NCI-H748 (cell line): ENCODE data around the gene NOMO2.
"Not testable (repeated sequence)": the region's sequence is repeated elsewhere in the genome, so short reads cannot be mapped to it uniquely, and the experiment has no call there.

Source experiments
- DNase-seq: peaks from one replicate; lab custom pipeline; 2025; ENCODE audit not compliant: unreplicated experiment; lab: John Stamatoyannopoulos, UW

Gene NOMO2

DNA sequence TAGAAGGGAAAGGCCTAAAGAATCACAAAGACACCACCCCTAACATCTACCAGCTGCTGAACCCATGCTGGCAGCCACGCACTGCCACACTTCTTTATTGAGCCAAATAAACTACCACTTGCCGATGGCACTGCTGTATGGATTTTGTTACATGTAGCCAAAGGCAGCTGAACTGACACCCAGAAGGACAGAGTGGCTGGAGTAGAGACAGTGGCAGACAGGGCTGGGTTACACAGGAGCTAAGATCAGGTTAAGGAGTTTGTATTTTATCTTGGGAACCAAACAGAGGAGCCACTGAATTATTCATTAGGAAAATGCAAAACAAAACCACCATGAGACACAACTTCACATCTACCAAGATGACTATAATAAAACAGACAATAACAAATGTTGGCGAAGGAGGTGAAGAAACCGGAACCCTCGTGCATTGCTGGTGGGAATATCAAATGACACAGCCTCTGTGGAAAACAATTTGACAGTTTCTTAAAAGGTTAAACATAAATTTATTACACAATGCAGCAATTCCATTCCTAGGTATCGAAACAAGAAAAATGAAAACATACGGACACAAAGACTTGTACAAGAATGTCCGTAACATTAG, 35.9 kb downstream of the NOMO2 start:
- not testable (repeated sequence) for DNase-seq

DNA sequence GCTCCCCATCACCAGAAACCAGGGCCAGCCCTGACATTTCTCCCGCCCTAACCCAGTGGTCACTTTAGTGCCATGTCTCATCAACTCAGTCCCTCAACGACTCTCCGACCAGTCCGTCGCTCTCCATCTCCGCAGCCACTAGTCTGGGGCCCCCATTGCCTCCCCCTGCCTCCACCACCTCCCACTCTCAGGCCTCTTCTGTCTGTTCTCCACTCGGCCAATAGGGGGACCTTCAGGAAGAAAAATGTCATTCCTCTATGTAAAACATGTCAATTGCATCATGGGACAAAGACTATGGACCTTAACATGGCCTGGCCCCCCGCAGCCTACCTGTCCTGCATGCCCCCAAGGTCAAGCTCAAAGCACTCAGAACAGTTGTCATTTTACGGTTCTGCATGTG, 39.3 kb downstream of the NOMO2 start:
- not testable (repeated sequence) for DNase-seq

DNA sequence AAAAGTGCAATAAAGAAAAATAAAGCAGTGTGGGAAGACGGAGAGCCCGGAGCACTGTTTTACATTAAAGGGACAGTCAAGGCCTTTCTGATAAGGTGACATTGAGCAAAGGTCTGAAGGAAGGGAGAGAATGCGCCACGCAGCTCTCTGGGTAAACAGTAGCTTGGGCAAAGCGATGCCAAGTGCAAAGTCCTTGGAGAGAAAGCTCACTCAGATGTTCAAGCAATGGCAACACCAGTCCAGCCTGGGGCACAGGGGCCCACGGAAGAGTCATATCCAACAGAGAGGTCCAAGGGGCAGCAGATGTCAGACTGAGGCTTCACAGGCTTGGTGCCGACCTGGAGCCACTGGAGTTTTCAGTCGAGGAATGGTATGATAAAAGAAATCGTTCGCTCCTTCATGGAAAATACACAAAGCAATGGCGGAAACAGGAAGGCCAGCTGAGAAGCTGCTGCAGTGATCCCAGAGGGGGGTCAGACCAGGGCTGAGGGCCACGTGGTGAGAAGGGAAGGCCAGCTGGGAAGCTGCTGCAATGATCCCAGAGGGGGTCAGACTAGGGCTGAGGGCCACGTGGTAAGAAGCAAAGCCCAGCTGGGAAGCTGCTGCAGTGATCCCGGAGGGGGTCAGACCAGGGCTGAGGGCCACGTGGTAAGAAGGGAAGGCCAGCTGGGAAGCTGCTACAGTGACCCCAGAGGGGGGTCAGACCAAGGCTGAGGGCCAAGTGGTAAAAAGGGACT, 40.3 kb downstream of the NOMO2 start:
- not testable (repeated sequence) for DNase-seq

DNA sequence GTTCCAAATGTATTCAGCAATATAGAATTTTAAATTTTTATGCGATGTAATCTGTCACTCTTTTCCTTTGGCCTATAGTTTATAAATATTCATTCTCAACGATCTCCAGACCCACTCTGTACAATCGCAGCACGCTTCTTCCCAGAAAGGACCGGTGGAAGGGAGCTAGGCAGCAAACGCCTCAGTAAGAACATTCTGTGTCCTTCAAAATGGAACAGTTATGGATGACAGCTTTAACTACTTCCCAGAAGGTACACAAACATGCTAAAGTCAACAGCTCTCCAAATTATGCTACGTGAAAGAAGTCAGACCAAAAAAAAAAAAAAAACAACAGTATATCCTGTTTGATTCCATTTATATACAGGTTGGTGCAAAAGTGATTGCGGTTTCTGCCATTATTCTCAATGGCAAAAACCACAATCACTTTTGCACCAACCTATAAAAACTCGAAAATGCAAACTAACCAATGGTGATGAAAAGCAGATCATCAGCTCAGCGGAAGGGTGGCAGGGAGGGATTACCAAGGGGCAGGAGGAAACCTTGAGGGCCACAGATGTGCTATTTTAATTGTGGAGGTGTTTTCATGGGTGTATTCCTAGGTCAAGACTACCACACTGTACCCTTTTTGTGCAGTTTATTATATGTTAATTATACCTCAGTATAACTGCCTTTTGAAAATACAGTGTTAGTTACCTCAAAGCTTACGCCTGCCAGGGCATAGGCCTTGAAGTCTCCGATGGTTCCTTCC, 43.2 kb downstream of the NOMO2 start:
- DNase-seq: not testable (repeated sequence)

DNA sequence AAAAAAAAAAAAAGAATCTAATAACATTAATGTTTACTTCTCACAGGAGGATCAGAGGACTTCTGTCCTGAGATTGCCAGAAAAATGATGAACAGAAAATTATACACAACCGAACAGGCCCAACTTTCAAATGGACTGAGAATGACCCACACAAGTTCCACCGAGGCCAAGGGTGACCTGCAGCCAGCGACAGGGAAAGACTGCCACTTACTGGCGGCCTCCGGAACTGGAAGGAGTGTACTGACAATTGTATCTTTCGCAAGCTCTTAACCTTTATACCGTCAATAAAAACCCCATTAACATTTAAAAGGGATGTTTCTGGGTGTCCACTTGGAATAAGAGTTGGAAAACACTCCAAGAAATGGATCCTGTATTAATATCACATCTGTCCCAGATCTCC, 63.5 kb downstream of the NOMO2 start:
- DNase-seq: not testable (repeated sequence)

DNA sequence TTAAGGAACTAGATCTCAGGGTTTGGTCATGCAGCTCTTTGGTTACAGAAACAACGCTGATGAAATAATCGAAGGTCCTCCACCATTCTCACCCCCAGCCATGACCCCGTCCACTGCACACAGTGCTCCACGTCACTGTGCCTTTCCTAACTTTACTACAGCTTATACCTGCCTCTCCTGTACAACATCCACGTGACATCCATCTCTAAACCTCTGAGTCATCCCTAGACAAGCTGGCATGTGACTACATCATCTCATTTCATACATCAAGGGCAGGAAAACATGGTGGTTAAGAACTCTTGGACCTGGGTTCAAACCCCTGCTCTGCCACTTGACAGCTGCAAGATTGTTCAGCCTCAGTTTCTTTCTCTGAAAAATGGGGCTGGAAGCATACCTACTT, 64.9 kb downstream of the NOMO2 start:
- DNase-seq: not testable (repeated sequence)

DNA sequence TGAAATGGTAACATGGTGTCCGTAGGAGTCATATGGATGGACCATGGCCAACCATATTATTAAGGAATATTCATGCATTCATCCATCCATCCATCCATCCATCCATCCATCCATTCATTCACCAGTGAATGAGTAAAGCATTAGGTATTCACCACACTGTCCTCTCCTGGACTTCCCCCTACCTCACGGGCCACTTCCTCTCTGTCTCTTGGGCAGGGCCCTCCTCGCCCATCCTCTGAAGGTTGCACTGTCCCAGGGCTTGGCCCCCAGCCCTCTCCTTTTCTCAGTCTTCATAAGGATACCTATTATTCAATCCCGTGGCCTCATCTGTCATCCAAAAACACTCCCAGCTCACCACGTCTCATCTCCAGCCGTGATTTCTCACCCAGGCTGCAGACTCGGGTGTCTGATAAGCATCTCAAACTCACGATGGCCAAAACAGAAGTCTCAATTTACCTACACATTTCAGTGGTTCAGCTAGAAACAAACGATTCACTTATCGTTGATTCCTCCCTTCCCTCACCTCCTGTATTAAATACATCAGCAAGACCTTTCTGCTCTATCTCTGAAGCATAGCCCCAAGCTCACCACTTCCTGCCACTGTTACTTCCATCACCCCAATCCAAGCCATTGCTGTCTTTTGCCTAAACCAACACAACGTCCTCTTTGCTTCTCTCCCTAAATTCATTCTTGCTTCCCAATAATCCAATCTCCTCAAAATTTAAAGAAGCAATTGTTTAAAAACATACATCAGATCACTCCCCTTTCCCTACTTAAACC, 69.6 kb downstream of the NOMO2 start:
- not testable (repeated sequence) for DNase-seq

DNA sequence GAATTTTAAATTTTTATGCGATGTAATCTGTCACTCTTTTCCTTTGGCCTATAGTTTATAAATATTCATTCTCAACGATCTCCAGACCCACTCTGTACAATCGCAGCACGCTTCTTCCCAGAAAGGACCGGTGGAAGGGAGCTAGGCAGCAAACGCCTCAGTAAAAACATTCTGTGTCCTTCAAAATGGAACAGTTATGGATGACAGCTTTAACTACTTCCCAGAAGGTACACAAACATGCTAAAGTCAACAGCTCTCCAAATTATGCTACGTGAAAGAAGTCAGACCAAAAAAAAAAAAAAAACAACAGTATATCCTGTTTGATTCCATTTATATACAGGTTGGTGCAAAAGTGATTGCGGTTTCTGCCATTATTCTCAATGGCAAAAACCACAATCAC, 125.9 kb downstream of the NOMO2 start:
- not testable (repeated sequence) for DNase-seq

DNA sequence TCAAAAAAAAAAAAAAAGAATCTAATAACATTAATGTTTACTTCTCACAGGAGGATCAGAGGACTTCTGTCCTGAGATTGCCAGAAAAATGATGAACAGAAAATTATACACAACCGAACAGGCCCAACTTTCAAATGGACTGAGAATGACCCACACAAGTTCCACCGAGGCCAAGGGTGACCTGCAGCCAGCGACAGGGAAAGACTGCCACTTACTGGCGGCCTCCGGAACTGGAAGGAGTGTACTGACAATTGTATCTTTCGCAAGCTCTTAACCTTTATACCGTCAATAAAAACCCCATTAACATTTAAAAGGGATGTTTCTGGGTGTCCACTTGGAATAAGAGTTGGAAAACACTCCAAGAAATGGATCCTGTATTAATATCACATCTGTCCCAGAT, 146.1 kb downstream of the NOMO2 start:
- DNase-seq: not testable (repeated sequence)

DNA sequence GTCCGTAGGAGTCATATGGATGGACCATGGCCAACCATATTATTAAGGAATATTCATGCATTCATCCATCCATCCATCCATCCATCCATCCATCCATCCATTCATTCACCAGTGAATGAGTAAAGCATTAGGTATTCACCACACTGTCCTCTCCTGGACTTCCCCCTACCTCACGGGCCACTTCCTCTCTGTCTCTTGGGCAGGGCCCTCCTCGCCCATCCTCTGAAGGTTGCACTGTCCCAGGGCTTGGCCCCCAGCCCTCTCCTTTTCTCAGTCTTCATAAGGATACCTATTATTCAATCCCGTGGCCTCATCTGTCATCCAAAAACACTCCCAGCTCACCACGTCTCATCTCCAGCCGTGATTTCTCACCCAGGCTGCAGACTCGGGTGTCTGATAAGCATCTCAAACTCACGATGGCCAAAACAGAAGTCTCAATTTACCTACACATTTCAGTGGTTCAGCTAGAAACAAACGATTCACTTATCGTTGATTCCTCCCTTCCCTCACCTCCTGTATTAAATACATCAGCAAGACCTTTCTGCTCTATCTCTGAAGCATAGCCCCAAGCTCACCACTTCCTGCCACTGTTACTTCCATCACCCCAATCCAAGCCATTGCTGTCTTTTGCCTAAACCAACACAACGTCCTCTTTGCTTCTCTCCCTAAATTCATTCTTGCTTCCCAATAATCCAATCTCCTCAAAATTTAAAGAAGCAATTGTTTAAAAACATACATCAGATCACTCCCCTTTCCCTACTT, 152.2 kb downstream of the NOMO2 start:
- DNase-seq: not testable (repeated sequence)

DNA sequence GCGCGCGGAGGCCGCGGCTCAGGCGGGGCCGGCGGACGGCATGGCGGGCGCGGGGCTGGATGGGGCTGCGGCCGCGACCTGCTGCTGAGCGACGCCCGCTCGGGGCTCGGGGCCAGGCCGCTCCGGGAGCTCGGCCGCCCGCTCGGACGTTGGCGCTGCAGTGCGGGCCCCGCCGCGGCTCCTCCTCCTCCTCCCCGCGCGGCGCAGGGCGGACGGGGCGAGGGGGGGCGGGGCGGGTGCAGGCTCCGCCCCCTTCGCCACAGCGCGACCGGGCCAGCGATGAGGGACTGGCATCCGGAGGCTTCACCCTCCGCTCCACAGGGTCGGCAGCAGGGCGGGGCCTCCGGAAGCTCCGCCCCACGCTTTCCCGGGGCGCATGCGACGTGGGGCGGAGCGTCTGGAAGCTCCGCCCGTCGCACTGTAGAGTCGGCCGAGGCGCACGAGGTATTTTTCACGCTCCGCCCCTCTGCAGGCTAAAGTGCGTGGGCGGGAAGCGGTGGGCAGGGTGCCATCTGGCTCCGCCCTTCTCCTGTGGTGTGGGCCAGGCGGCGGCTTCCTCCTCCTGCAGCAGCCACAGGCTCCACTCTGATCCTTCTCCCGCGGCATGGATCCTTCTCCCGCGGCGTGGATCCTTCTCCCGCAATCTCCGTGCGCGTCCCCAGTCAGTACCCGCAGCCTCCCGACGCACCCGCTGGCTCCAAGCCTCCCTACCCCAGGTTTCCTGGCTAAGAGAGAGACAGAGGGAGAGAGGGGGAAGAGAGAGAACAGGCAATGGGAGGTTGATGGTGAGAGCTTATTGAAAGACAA, 159.8 kb downstream of the NOMO2 start:
- not testable (repeated sequence) for DNase-seq

DNA sequence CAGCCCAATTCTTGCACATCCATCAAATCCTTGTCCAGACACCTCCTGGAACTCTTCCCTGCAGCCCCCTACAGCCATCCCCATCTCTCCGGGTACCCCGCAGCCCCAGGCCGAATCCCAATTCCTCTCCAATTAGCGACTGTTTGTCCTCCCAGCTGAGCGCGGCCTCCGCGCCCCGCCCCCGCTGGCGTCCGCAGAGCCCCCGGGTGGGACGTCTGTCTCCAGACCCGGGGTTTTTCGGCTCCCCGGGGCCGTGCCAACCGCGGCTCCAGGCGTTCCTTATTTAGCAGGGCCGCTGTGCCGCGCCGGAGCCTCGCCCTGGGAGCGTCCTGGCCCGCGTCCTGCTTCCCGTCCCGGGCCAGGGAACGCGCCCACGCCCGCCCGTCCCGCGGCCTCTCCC, 160.7 kb downstream of the NOMO2 start:
- DNase-seq: not testable (repeated sequence)

DNA sequence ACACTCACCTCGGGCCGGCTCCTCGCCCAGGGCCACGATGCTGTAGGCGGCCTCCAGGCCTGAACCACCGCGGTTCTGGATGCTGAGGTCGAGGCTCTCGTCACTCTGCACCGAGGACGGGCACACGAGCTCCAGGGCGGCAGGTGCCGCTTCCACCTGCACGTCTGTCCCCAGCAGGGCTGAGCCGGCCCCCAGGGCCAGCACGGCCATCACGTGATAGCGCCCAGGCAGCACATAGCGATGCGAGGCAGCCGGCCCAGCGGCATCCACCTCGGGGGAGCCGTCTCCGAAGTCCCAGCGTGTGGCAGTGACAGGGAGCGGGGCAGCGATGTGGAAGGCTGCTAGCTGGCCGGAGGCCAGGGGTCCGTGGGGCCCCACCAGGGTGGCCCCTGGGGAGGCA, 167.5 kb downstream of the NOMO2 start:
- not testable (repeated sequence) for DNase-seq

DNA sequence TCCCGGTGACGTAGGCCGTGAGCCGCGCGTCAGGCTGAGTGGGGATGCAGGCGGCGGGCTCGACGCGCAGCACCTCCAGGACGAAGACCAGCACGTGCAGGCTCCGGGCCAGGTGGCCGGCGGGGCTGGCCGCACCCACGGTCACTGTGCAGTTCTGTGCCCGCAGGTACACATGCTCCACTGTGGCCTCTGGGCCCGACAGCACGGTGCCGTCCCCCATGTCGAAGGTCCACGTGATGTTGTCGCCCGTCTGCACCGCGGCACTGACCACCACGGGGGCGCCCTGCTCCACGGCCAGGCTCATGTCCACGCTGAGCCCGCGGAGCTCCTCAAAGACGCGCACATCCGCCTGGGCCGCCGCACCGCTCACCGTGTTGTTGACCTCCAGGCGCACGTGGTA, 174.1 kb downstream of the NOMO2 start:
- not testable (repeated sequence) for DNase-seq

DNA sequence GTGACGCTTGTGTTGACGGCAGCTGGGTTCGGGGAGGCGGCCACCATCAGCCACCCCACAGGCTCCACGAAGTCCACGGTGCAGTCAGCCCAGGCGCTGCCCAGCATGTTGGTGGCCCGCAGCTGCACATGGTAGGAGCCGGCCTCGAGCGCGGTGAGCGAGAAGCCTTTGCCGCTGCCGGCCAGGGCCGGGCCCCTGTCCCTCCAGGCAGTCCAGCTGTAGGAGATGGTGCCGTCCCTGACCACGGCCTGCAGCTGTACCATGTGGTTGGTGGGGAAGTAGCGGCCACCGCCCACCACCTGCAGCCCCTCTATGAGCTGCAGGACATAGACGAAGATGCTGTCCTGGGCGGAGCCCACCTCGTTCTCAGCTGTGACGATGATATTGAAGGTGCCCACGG, 175.4 kb downstream of the NOMO2 start:
- DNase-seq: not testable (repeated sequence)

DNA sequence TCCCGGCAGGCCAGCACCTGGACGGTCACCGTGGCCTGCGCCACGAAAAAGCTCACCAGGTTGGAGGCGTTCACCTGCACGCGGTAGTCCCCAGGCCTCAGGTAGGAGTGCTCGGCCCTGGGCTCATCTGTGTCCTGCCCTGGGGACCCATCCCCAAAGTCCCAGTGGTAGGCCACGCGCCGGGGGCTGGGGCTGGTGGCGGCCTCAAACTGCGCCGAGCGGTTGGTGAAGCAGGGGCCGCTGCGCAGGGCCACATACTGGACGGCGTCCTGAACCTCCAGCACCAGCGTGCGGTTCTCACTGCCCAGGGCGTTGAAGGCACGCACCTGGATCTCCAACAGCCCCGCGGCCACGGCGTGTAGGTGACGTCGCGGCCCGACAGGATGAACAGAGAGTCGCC, 176.6 kb downstream of the NOMO2 start:
- DNase-seq: not testable (repeated sequence)

DNA sequence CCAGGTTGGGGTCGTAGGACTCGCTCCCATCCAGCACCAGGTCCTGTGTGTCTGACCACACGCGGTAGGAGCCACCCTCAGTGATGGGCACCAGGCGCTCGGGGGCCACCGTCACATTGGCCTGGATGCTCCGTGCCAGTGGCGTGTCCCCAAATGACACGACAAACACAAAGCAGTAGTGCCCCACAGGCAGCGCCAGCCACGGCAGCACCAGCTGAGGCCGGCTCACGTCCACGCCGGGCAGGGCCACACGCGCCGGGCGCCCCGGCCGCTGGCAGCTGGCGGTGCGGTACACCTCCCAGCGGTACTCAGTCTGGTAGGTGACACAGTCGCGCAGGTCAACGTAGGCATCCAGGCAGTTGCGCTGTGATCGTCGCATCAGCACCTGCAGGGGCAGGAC, 177.0 kb downstream of the NOMO2 start:
- DNase-seq: not testable (repeated sequence)

DNA sequence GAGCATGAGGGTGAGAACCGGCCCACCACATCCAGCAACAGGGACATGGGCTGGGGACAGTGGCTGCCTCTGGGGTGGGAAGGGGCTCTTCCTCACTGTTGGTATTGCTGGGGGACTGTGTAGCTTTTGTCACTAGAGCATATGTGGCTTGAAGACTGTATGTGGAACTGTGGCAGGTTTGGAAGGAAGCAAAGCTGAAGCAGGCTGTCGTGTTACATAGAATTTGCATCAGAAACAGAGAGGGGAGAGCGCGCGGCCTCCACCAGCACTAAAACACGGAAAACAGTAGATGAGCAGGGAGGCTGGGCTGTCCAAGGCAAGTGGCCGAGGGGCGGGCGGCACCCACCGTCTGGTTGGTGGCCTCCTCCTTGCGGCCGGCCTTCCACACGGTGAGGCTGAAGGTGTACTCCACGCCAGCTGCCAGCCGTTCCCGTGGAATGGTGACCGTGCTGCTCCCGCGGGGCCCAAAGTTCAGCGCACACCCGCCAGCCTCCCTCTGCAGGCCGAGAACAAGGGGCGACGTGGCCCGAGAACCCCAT, 177.7 kb downstream of the NOMO2 start:
- not testable (repeated sequence) for DNase-seq

DNA sequence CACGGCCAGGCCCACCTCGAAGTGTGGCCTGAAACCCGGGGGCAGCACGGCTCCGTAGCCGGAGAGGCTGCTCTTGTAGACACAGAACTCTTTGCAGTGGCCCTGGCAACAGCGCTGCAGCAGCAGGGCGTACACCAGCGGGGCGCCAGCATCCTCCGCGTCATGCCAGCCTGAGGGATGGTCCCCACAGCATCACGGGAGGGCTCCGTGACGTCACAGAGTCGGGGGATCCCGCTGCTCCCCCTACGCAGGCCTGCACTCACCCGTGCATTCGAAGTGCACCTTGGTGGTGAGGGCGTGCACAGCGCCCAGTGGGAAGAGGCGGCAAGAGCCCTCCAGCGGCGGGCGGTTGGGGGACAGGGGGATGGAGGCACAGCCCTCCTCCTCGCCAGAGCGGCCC, 179.2 kb downstream of the NOMO2 start:
- not testable (repeated sequence) for DNase-seq
